Stimulated activated CD4-positive, alpha-beta T cell treated with anti-CD3 and anti-CD28 coated beads, Interleukin-1b, Interleukin-23, amount 100 ng/mL, for 4 hours (primary cell): ENCODE results near the gene CD3D.
A peak's percentile ranks its signal among the peaks of the same experiment; 100 is the strongest.

Experiments used
- DNase-seq, 2 donors: peaks; one replicate each; pipeline ENCODE4 v3.0.0-alpha.2; 2020; ENCODE audit warnings: low read depth in 2 of 2

The CD3D gene

DNA sequence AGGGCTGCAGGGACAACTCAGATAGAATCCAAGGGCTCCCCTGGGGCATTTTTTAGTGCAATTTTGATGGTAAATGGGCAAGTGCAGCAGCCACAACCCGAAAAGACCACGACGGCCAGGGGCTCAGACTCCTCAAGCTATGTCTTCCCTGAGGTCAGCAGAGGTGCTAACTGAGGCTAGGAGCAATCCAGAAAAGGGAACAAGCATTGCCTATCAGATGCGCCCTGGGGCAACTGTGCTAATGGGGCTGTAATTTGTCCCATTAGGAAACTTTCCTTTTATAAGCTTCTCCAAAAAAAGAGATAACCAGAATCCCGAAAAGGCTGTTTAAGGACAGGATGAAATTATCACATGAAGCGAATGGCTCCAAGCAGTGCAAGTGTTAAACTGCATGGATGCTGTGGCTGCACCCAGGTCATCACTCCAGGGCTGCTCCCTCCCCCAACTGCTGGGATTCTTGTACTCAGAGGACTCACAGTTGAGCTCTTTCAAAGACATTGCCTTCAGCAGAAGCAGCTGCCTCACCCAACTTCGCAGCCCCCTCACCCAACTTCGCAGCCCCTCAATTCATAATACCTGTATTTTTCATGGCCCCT lies 40.8 kb downstream of the CD3D start:
- DNase-seq: no peak

DNA sequence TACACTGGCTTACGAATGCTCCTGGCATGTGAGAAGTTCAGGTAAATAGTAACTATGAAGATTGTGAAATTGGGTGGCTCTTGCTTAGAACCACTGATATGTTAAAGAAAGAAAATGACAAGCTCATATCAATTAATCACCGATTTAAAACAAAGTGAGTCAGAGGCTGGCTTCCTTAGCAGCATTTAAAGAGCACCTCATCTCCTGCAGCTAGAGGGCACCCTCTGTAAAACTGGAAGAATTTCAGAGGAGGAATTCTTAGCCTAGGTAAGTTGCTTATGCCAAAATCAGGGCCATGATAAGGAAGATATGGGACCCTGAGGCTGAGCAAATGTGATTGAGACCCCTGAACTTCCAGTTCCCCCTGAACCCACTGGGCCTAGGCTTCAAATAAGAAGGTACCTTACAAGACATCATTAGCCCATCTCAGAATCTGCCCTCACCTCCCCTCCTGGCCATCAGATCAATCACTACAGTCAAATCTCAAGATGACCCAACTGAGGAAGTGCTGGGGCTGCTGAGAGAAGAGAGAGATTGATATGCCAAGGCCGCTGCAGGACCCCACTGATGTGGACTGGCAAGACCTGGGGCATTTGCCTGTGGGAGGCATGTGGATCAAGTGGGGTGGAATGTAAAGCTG lies 46.6 kb downstream of the CD3D start:
- peak in 1 of 2 donors; percentile 43 for DNase-seq

DNA sequence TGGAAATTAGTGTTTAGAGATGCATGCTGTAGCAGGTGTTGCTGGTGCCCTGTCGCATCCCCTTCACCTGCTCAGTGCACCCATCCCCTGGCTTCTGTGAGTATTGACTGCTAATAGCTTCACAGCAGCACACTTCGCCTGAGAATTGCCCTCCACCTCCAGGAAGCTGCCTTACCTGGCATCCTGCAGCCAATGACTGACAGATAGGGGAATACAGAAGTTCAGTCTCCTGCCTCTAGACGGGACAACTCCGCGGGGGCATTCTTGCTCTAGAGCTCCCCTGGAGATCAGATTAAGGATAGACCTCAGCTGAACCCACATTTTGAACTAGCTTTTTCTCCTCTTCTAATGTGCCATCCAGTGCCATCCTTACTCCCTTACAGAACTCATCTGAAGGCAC lies 47.3 kb downstream of the CD3D start:
- DNase-seq: no peak

DNA sequence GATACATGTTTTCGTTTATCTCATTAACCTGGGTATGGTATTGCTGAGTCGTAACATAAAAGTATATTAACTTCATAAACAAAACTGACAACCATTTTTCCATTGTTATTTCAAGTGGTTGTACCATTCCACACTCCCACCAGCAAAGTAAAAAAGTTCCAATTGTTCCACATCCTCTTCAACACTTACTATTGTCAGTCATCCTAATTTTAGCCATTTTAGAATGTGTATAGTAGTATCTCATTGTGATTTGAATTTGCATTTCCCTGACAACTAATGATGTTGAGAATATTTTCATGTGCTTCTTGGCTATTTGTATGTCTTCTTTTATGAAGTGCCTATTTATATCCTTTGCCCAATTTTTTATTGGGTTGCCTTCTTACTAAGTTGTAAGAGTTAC lies 48.5 kb downstream of the CD3D start:
- DNase-seq: no peak

DNA sequence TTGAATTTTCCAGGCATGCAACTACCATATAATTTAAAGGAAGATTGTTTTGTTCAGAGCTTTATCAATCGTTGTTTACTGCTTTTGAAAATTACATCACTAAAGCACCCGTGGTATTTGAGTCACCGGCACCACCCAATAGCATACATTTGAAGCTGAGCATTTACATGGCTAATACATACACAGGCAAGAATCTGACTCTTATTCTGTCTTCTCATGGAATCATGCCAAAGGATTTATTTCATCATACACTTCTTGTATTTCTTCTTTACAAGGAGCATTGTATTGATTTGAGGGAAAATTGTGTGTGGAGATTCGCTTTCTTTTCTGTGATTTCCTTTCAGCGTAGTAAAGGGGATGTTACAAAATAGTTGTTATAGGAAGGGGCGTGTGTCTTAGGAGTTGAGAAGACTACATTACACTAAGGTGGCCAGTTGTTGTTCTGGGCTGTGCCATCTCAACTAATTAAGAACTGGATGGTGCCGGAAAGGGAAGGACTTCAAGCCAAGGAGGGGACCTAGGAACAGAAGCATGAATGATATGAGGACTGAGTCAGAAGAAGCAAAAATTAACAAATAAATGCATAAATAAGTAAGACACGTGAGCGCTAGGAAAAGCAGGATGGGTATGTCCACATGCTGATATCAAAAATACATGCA lies 50.9 kb downstream of the CD3D start:
- DNase-seq: no peak

DNA sequence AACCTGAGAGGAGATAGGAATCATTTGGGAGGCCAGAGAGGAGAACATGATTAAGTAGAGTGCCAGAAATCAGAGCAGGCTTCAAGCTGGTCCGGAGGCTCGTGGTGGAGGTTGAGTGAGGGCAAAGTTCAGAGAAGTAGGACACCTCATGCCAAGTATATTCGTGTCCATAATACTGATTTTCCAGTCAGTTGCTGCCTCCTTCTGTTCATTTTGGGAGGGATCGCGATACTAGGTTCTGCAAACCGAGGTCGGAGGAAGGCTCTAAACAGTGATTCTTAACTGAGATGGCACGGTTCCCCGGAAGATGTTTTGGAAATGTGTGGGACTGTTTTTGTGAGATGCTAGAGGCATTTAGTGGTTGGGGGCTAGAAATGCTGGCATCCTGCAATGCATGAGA lies 51.6 kb downstream of the CD3D start:
- DNase-seq: peak in 1 of 2 donors; percentile 37

DNA sequence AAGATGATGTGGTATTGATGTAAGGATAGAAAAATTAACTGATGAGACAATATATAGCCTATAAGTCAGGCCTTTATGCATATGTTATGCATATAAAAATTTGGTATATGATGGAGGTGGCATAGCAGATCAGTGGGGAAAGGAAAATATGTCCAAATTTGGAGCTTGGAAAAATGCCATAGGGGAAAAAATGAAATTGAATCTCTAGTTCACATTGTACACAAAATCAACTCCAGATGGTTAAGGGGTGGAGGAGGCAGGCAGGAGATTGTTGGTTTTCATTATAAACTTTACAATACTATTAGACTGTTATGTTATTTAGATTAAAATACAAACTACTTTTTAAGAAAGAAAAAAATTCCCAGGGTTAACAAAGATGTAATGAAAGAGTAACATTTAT lies 53.1 kb downstream of the CD3D start:
- no peak for DNase-seq
